ENCODE data around the gene RNF34.

RNF34 gene

GRCh38 chr12:121455766-121456420 is 56.0 kb downstream of the RNF34 start:
- TF ChIP-seq ZFP3 (CRISPR knock-in tag; IDR thresholded peaks at IDR 0.05) (no peak), TCF4 (CRISPR knock-in tag; IDR thresholded peaks at IDR 0.05; ENCODE audit: borderline replicate concordance) (no peak), GLIS3 (CRISPR knock-in tag; IDR thresholded peaks at IDR 0.05) (no peak), ZC3H10 (CRISPR knock-in tag; IDR thresholded peaks at IDR 0.05) (no peak), RARB (CRISPR knock-in tag; IDR thresholded peaks at IDR 0.05) (no peak), ISL1 (CRISPR knock-in tag; IDR thresholded peaks at IDR 0.05) (no peak), BACH2 (CRISPR knock-in tag; IDR thresholded peaks at IDR 0.05; ENCODE audit: borderline replicate concordance) (no peak), ARNTL (CRISPR knock-in tag; IDR thresholded peaks at IDR 0.05; ENCODE audit: borderline replicate concordance, low read depth) (no peak), ESRRG (CRISPR knock-in tag; IDR thresholded peaks at IDR 0.05) (no peak), CSDC2 (CRISPR knock-in tag; IDR thresholded peaks at IDR 0.05) (no peak), TOX (CRISPR knock-in tag; IDR thresholded peaks at IDR 0.05; ENCODE audit: borderline replicate concordance) (no peak), SNAI2 (CRISPR knock-in tag; IDR thresholded peaks at IDR 0.05) (no peak), OSR1 (CRISPR knock-in tag; IDR thresholded peaks at IDR 0.05) (no peak), ZNF8 (CRISPR knock-in tag; IDR thresholded peaks at IDR 0.05) (no peak), ZNF565 (CRISPR knock-in tag; conservative IDR thresholded peaks at IDR 0.05; ENCODE audit: low read depth) (no peak), ZFP30 (CRISPR knock-in tag; IDR thresholded peaks at IDR 0.05) (no peak), ZNF70 (CRISPR knock-in tag; IDR thresholded peaks at IDR 0.05) (no peak), PPARA (CRISPR knock-in tag; IDR thresholded peaks at IDR 0.05; ENCODE audit: borderline replicate concordance) (no peak)
- TF ChIP-seq, protein P1, sequence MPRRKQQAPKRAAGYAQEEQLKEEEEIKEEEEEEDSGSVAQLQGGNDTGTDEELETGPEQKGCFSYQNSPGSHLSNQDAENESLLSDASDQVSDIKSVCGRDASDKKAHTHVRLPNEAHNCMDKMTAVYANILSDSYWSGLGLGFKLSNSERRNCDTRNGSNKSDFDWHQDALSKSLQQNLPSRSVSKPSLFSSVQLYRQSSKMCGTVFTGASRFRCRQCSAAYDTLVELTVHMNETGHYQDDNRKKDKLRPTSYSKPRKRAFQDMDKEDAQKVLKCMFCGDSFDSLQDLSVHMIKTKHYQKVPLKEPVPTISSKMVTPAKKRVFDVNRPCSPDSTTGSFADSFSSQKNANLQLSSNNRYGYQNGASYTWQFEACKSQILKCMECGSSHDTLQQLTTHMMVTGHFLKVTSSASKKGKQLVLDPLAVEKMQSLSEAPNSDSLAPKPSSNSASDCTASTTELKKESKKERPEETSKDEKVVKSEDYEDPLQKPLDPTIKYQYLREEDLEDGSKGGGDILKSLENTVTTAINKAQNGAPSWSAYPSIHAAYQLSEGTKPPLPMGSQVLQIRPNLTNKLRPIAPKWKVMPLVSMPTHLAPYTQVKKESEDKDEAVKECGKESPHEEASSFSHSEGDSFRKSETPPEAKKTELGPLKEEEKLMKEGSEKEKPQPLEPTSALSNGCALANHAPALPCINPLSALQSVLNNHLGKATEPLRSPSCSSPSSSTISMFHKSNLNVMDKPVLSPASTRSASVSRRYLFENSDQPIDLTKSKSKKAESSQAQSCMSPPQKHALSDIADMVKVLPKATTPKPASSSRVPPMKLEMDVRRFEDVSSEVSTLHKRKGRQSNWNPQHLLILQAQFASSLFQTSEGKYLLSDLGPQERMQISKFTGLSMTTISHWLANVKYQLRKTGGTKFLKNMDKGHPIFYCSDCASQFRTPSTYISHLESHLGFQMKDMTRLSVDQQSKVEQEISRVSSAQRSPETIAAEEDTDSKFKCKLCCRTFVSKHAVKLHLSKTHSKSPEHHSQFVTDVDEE (CRISPR knock-in tag; IDR thresholded peaks at IDR 0.05), result no peak
- TF ChIP-seq, protein P2, sequence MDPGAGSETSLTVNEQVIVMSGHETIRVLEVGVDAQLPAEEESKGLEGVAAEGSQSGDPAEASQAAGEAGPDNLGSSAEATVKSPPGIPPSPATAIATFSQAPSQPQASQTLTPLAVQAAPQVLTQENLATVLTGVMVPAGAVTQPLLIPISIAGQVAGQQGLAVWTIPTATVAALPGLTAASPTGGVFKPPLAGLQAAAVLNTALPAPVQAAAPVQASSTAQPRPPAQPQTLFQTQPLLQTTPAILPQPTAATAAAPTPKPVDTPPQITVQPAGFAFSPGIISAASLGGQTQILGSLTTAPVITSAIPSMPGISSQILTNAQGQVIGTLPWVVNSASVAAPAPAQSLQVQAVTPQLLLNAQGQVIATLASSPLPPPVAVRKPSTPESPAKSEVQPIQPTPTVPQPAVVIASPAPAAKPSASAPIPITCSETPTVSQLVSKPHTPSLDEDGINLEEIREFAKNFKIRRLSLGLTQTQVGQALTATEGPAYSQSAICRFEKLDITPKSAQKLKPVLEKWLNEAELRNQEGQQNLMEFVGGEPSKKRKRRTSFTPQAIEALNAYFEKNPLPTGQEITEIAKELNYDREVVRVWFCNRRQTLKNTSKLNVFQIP (CRISPR knock-in tag; IDR thresholded peaks at IDR 0.05; ENCODE audit: borderline replicate concordance, low read depth), result no peak
- no peak for ATAC-seq

DNA sequence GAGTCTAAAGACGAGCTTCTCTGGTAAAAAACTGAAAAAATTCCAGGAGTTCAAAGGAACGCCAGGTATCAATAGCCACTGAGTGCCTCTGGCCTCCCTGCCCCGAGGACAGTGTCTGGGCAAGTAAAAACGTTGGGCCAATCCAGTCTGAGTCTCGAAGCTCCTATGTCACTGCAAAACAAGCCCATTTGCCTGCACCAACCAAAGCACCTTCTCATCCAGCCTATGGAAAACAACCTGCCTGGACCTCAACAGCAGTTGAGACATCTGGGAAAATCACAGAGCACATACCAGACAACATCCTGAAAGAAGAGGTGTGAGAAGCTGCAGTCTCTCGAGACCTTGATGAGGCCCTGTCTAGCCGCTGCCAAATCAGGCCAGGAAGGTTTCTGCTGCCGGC is 56.6 kb downstream of the RNF34 start:
- TF ChIP-seq ZFP3 (CRISPR knock-in tag; IDR thresholded peaks at IDR 0.05), result no peak
- no peak for TF ChIP-seq ZNF8 (CRISPR knock-in tag; IDR thresholded peaks at IDR 0.05)
- TF ChIP-seq ESRRG (CRISPR knock-in tag; IDR thresholded peaks at IDR 0.05), result no peak
- no peak for TF ChIP-seq ZNF70 (CRISPR knock-in tag; IDR thresholded peaks at IDR 0.05)
- TF ChIP-seq, protein P3, sequence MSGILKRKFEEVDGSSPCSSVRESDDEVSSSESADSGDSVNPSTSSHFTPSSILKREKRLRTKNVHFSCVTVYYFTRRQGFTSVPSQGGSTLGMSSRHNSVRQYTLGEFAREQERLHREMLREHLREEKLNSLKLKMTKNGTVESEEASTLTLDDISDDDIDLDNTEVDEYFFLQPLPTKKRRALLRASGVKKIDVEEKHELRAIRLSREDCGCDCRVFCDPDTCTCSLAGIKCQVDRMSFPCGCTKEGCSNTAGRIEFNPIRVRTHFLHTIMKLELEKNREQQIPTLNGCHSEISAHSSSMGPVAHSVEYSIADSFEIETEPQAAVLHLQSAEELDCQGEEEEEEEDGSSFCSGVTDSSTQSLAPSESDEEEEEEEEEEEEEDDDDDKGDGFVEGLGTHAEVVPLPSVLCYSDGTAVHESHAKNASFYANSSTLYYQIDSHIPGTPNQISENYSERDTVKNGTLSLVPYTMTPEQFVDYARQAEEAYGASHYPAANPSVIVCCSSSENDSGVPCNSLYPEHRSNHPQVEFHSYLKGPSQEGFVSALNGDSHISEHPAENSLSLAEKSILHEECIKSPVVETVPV (CRISPR knock-in tag; IDR thresholded peaks at IDR 0.05), result no peak
- TF ChIP-seq, protein P1 (CRISPR knock-in tag; IDR thresholded peaks at IDR 0.05), result no peak
- no peak for TF ChIP-seq PPARA (CRISPR knock-in tag; IDR thresholded peaks at IDR 0.05; ENCODE audit: borderline replicate concordance)
- TF ChIP-seq BACH2 (CRISPR knock-in tag; IDR thresholded peaks at IDR 0.05; ENCODE audit: borderline replicate concordance), result no peak
- TF ChIP-seq ISL1 (CRISPR knock-in tag; IDR thresholded peaks at IDR 0.05), result no peak
- no peak for TF ChIP-seq TCF4 (CRISPR knock-in tag; IDR thresholded peaks at IDR 0.05; ENCODE audit: borderline replicate concordance)
- TF ChIP-seq CSDC2 (CRISPR knock-in tag; IDR thresholded peaks at IDR 0.05), result no peak
- no peak for TF ChIP-seq TOX (CRISPR knock-in tag; IDR thresholded peaks at IDR 0.05; ENCODE audit: borderline replicate concordance)
- TF ChIP-seq OSR1 (CRISPR knock-in tag; IDR thresholded peaks at IDR 0.05), result no peak
- TF ChIP-seq GLIS3 (CRISPR knock-in tag; IDR thresholded peaks at IDR 0.05), result no peak
- no peak for TF ChIP-seq RARB (CRISPR knock-in tag; IDR thresholded peaks at IDR 0.05)
- TF ChIP-seq ZFP30 (CRISPR knock-in tag; IDR thresholded peaks at IDR 0.05), result no peak
- TF ChIP-seq, protein P4, sequence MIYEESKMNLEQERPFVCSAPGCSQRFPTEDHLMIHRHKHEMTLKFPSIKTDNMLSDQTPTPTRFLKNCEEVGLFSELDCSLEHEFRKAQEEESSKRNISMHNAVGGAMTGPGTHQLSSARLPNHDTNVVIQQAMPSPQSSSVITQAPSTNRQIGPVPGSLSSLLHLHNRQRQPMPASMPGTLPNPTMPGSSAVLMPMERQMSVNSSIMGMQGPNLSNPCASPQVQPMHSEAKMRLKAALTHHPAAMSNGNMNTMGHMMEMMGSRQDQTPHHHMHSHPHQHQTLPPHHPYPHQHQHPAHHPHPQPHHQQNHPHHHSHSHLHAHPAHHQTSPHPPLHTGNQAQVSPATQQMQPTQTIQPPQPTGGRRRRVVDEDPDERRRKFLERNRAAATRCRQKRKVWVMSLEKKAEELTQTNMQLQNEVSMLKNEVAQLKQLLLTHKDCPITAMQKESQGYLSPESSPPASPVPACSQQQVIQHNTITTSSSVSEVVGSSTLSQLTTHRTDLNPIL (CRISPR knock-in tag; IDR thresholded peaks at IDR 0.05; ENCODE audit: low read depth), result no peak
- no peak for ATAC-seq

Data from SK-N-SH treated with all-trans-retinoic acid at 6 μM for 48 hours (cell line).